Testis (tissue), 2 donors: ENCODE measurements around the gene TENT4A.

Experiments used
- POLR2A ChIP-seq: fragments of 450-650 bp; IDR thresholded peaks from one replicate; pipeline ENCODE4 v1.6.1; 2017; ENCODE audit warnings: antibody characterized with exemption, mild to moderate bottlenecking, moderate library complexity
- TF ChIP-seq, protein P1 (sequence below), 3 experiments: fragments of 450-650 bp in 2 of 3; fragments of 200-600 bp in 1 of 3; sonication (generic) in 1 of 3; IDR thresholded peaks; one replicate each; pipeline ENCODE4 v1.5.1; 2016 to 2019; ENCODE audit warnings: antibody characterized with exemption in 3 of 3, mild to moderate bottlenecking in 2 of 3, moderate library complexity in 1 of 3

DNA sequence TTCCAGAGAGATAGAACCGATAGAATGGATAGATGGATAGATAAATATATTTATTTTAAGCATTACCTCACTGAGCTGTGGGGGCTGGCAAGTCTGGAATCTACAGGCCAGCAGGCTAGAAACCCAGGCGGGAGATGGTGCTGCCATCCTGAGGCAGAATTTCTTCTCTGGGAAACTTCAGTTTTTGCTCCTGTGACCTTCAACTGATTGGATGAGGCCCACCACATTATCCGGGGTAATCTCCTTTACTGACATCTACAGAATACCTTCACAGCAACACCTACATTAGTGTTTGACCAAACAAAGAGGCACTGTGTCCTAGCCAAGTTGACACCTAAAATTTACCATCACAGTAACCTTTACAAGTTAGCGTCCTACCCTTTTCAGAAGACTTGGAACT is 29.2 kb upstream of the TENT4A start:
- TF ChIP-seq, protein P1, sequence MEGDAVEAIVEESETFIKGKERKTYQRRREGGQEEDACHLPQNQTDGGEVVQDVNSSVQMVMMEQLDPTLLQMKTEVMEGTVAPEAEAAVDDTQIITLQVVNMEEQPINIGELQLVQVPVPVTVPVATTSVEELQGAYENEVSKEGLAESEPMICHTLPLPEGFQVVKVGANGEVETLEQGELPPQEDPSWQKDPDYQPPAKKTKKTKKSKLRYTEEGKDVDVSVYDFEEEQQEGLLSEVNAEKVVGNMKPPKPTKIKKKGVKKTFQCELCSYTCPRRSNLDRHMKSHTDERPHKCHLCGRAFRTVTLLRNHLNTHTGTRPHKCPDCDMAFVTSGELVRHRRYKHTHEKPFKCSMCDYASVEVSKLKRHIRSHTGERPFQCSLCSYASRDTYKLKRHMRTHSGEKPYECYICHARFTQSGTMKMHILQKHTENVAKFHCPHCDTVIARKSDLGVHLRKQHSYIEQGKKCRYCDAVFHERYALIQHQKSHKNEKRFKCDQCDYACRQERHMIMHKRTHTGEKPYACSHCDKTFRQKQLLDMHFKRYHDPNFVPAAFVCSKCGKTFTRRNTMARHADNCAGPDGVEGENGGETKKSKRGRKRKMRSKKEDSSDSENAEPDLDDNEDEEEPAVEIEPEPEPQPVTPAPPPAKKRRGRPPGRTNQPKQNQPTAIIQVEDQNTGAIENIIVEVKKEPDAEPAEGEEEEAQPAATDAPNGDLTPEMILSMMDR (IDR thresholded peaks at IDR 0.05): no peak
- no peak for TF ChIP-seq POLR2A
